Measurements from ENCODE around the gene PLSCR3.

PLSCR3 gene

DNA sequence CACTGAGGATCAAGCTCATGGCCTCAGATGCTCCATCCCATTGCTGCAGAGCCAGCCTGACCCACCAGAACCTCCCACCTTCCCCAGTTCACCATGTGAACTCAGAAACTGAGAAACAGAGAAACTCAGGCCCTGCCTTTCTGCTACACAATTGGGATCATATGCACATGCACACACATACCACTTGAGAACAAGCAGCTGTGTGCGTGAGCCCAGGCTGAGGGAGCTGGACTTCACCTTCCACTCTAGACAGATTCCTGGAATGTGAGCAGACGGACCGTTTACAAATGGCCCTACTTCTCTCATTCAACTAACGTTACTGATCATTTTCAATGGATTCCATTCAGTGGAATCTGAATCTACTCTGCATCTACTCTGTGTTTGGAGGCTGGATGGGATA, 29.4 kb upstream of the PLSCR3 start:
- no peak overlapping the region for H3K9ac ChIP-seq (ENCODE audit: low read length)
- H3K4me3 ChIP-seq (ENCODE audit: low read length): no peak overlapping the region
- H3K4me1 ChIP-seq (ENCODE audit: control insufficient read depth, insufficient read depth, low read length): no peaks in the 10 kb centered on the region
- H3K27me3 ChIP-seq (ENCODE audit: control insufficient read depth, insufficient read depth, low read length): peaks cover 5% of the 10 kb centered on the region
- no peaks in the 10 kb centered on the region for H3K36me3 ChIP-seq (ENCODE audit: control insufficient read depth, insufficient read depth, low read length)
- no peaks in the 10 kb centered on the region for H3K9me3 ChIP-seq (ENCODE audit: control insufficient read depth, low read length)

DNA sequence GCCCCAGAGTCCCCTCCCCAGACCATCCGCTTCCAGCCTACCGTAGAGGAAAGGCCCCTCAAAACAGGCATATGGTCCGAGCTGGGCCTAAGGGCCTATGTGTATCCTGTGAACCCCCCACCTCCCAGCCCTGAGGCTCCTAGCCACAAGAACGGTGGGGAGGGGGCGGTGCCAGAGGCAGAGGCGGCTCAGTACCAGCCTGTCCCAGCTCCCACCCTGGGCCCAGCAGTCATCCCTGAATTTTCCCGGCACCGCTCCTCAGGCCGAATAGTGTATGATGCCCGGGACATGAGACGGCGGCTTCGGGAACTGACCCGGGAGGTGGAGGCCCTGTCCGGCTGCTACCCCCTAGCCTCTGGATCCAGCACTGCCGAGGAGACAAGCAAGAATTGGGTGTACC, 26.9 kb upstream of the PLSCR3 start:
- H3K27me3 ChIP-seq (ENCODE audit: control insufficient read depth, insufficient read depth, low read length): peaks cover 8% of the 10 kb centered on the region
- no peak overlapping the region for H3K9ac ChIP-seq (ENCODE audit: low read length)
- no peak overlapping the region for H3K4me3 ChIP-seq (ENCODE audit: low read length)
- no peaks in the 10 kb centered on the region for H3K36me3 ChIP-seq (ENCODE audit: control insufficient read depth, insufficient read depth, low read length)
- no peaks in the 10 kb centered on the region for H3K4me1 ChIP-seq (ENCODE audit: control insufficient read depth, insufficient read depth, low read length)
- no peaks in the 10 kb centered on the region for H3K9me3 ChIP-seq (ENCODE audit: control insufficient read depth, low read length)

DNA sequence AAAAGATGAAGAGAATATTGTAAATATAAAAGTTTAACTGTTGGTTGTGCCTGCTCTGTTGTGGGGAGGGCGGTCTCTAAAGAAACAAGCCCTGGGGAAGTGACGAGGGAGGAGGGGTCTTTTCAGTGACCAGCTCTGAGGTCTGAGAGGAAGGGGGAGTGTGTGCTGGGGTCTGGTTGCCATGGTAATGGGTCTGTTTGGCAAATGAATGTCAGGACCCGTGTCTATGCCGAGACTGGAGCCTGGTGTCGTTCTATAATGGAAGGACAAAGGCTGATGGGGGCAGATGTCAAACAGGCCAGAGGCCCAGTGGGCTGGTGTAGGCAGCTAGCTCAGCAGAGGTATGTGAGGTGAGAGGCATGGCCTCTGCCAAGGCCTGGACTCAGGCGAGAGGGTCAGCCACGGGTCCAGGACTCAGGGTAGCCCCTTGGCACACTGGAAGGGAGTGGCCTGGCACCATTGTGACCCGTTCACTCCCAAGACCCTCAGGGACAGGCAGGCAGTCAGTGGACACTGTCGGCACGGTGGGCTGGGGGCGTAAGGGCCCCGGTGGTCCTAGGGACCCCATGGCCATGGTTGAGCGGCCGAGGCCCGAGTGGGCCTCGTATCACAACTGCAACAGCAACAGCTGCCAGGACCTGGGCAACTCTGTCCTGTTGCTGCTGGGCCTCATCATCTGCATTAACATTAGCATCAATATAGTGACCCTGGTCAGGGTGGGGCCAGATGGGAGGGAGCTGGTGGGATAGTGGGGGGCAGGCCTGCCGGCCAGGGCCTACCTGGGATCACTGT, 25.7 kb upstream of the PLSCR3 start, which contains the start of gene SPEM1:
TSS of gene SPEM1 (plus strand) at position 506 of the 792 bp plus-strand sequence. CDS start at position 567, 61 bp downstream.
- H3K4me3 ChIP-seq (ENCODE audit: low read length): no peak within 1 kb of the TSS
- no peaks in the 10 kb centered on the region for H3K36me3 ChIP-seq (ENCODE audit: control insufficient read depth, insufficient read depth, low read length)
- no peaks in the 10 kb centered on the region for H3K9me3 ChIP-seq (ENCODE audit: control insufficient read depth, low read length)
- no peaks in the 10 kb centered on the region for H3K4me1 ChIP-seq (ENCODE audit: control insufficient read depth, insufficient read depth, low read length)
- H3K27me3 ChIP-seq (ENCODE audit: control insufficient read depth, insufficient read depth, low read length): peaks cover 8% of the 10 kb centered on the region
- H3K9ac ChIP-seq (ENCODE audit: low read length): no peak within 1 kb of the TSS

DNA sequence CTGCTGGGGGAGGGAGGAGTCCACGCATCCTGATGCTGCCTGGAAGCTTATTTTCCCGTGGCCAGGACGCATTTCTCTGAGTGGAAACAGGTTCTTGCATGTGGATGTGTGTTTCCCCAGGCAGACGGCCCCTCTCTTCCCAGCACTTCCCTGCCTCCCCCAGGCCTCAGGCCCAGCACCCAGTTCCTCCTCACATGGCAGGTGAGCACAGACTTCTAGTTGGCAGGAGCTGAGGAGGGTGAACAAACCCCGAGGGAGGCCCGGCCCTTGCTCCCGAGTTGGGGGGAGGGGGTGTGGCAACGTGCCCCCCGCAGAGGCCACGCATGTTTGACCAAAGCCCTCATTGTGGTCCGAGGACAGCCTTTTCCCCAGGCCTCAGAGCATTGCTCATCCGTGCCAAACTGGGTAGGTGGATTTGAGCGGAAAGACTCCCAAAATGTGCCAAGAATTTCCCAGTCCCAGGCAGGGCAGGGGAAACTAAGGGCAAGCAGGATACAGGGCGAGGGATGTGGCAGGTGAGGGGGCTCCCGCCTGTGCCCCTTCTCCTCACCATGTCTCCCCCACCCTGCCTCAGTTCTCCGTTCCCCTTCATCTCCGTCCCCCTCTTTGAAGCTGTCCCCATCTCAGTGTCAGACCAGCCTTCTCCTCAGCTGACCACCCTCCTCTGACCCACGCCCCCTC, 24.3 kb upstream of the PLSCR3 start:
- no peak overlapping the region for H3K9ac ChIP-seq (ENCODE audit: low read length)
- H3K27me3 ChIP-seq (ENCODE audit: control insufficient read depth, insufficient read depth, low read length): peaks cover 8% of the 10 kb centered on the region
- H3K36me3 ChIP-seq (ENCODE audit: control insufficient read depth, insufficient read depth, low read length): no peaks in the 10 kb centered on the region
- no peak overlapping the region for H3K4me3 ChIP-seq (ENCODE audit: low read length)
- no peaks in the 10 kb centered on the region for H3K4me1 ChIP-seq (ENCODE audit: control insufficient read depth, insufficient read depth, low read length)
- H3K9me3 ChIP-seq (ENCODE audit: control insufficient read depth, low read length): no peaks in the 10 kb centered on the region

DNA sequence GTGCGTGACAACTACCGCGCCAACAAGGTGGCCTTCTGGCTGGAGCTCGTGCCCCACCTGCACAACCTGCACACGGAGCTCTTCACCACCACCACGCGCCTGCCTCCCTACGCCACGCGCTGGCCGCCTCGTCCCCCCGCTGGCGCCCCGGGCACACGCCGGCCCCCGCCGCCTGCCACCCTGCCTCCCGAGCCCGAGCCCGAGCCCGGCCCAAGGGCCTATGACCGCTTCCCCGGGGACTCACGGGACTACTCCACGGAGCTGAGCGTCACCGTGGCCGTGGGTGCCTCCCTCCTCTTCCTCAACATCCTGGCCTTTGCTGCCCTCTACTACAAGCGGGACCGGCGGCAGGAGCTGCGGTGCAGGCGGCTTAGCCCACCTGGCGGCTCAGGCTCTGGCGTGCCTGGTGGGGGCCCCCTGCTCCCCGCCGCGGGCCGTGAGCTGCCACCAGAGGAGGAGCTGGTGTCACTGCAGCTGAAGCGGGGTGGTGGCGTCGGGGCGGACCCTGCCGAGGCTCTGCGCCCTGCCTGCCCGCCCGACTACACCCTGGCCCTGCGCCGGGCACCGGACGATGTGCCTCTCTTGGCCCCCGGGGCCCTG, 22.8 kb upstream of the PLSCR3 start:
- Histone ChIP-seq H3K4me3 (ENCODE audit: low read length) (no peak overlapping the region), H3K4me1 (ENCODE audit: control insufficient read depth, insufficient read depth, low read length) (no peaks in the 10 kb centered on the region), H3K9me3 (ENCODE audit: control insufficient read depth, low read length) (no peaks in the 10 kb centered on the region), H3K9ac (ENCODE audit: low read length) (no peak overlapping the region), H3K36me3 (ENCODE audit: control insufficient read depth, insufficient read depth, low read length) (no peaks in the 10 kb centered on the region), H3K27me3 (ENCODE audit: control insufficient read depth, insufficient read depth, low read length) (peaks cover 8% of the 10 kb centered on the region)

DNA sequence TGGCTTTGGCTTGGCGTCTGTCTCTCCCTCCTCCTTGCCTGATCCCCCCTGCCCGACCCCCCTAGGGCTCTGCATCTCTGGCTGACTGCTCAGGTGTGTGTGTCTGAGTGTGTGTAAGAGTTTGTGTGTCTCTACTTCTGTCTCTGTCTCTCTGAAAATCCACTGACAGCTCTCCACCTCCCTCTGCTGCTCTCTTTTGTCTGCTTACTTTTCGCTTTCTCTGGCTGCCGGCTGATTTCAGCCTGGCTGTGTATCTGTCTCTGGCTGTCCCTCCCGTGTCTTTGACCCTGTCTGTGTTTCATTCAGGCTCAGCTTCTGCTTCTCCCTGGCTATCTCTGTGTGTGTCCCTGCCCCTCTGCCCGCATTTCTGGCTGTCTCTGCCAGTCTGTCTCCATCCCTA, 22.0 kb upstream of the PLSCR3 start:
- Histone ChIP-seq H3K36me3 (ENCODE audit: control insufficient read depth, insufficient read depth, low read length) (no peaks in the 10 kb centered on the region), H3K27me3 (ENCODE audit: control insufficient read depth, insufficient read depth, low read length) (peaks cover 8% of the 10 kb centered on the region), H3K4me3 (ENCODE audit: low read length) (no peak overlapping the region), H3K9me3 (ENCODE audit: control insufficient read depth, low read length) (no peaks in the 10 kb centered on the region), H3K9ac (ENCODE audit: low read length) (no peak overlapping the region), H3K4me1 (ENCODE audit: control insufficient read depth, insufficient read depth, low read length) (no peaks in the 10 kb centered on the region)

DNA sequence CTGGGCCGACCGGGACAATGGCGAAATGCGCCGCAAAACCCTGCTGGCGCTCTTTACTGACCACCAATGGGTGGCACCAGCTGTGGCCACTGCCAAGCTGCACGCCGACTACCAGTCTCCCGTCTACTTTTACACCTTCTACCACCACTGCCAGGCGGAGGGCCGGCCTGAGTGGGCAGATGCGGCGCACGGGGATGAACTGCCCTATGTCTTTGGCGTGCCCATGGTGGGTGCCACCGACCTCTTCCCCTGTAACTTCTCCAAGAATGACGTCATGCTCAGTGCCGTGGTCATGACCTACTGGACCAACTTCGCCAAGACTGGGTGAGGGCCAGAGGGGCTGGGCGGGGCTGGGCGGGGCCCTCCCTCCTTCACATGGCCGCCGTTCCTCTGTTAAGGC, 21.5 kb upstream of the PLSCR3 start:
- H3K4me3 ChIP-seq (ENCODE audit: low read length): no peak overlapping the region
- no peaks in the 10 kb centered on the region for H3K36me3 ChIP-seq (ENCODE audit: control insufficient read depth, insufficient read depth, low read length)
- no peaks in the 10 kb centered on the region for H3K4me1 ChIP-seq (ENCODE audit: control insufficient read depth, insufficient read depth, low read length)
- peaks cover 8% of the 10 kb centered on the region for H3K27me3 ChIP-seq (ENCODE audit: control insufficient read depth, insufficient read depth, low read length)
- H3K9me3 ChIP-seq (ENCODE audit: control insufficient read depth, low read length): no peaks in the 10 kb centered on the region
- H3K9ac ChIP-seq (ENCODE audit: low read length): no peak overlapping the region

DNA sequence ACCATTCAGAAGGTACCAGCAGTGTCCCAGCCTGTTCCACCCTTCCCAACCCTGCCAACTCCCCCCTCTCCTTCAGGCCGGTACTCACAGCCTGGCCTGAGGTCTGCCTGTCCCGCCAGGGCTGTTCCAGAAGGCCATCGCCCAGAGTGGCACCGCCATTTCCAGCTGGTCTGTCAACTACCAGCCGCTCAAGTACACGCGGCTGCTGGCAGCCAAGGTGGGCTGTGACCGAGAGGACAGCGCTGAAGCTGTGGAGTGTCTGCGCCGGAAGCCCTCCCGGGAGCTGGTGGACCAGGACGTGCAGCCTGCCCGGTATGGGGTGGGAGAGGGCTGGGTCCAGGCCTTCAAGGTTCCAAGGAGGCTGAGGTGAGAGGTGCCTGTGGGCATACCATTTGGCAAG, 20.5 kb upstream of the PLSCR3 start:
- H3K4me3 ChIP-seq (ENCODE audit: low read length): no peak overlapping the region
- H3K36me3 ChIP-seq (ENCODE audit: control insufficient read depth, insufficient read depth, low read length): no peaks in the 10 kb centered on the region

DNA sequence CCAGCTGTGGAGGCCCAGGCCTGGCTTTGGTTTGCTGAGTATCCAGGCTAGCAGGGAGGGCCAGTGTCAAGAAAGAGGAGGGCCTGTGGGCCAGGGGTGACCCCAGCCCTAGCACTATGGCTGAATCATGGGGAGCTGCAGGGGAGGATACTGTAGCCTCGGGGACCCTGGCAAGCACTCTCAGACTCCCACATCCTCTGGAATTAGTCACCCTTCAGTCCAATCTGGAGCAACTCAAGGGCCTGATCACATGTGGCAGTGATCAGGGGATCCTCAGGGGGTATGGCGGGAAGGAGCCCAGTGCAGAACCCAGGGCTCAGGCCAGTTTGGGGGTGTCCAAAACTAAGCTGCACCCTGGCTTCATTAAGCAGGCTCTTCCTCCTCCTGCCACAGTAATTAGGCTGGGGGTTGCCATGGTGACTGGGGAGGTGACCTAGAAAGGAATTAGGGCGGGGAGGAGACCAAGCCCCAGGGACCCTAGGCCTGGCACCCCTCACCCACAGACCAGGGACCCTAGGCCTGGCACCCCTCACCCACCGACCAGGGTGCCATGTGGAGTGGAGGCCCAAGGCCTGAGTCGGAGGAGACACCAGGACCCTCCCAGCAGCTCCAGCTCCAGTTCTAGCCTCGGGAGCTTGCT, 19.1 kb upstream of the PLSCR3 start:
- no peak overlapping the region for H3K9ac ChIP-seq (ENCODE audit: low read length)
- H3K4me3 ChIP-seq (ENCODE audit: low read length): no peak overlapping the region
- H3K36me3 ChIP-seq (ENCODE audit: control insufficient read depth, insufficient read depth, low read length): no peaks in the 10 kb centered on the region

More for the DNA sequence above, 20.5 kb upstream of the PLSCR3 start:
- Histone ChIP-seq H3K9ac (ENCODE audit: low read length) (no peak overlapping the region), H3K4me1 (ENCODE audit: control insufficient read depth, insufficient read depth, low read length) (no peaks in the 10 kb centered on the region), H3K27me3 (ENCODE audit: control insufficient read depth, insufficient read depth, low read length) (peaks cover 8% of the 10 kb centered on the region), H3K9me3 (ENCODE audit: control insufficient read depth, low read length) (no peaks in the 10 kb centered on the region)

DNA sequence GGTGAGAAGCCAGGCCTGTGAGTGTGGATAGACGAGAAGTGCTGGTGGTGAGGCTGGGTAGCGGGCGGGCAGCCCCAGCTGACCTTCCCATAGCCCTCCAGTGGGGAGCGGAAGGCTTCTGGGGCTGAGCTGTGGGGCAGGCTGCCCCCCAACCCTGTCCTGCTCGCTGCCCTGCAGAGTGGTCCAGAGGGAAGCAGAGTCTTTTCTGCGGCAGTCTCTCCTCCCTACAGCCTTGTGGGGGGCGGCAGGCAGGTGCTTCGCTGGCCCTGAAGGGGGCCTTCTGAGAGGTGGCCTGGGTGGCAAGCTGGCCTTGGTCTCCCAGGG, 17.1 kb upstream of the PLSCR3 start:
- H3K36me3 ChIP-seq (ENCODE audit: control insufficient read depth, insufficient read depth, low read length): no peaks in the 10 kb centered on the region
- no peak overlapping the region for H3K4me3 ChIP-seq (ENCODE audit: low read length)
- no peak overlapping the region for H3K9ac ChIP-seq (ENCODE audit: low read length)
- no peaks in the 10 kb centered on the region for H3K4me1 ChIP-seq (ENCODE audit: control insufficient read depth, insufficient read depth, low read length)
- H3K27me3 ChIP-seq (ENCODE audit: control insufficient read depth, insufficient read depth, low read length): peaks cover 7% of the 10 kb centered on the region
- H3K9me3 ChIP-seq (ENCODE audit: control insufficient read depth, low read length): no peaks in the 10 kb centered on the region

More for the DNA sequence above, 19.1 kb upstream of the PLSCR3 start:
- Histone ChIP-seq H3K9me3 (ENCODE audit: control insufficient read depth, low read length) (no peaks in the 10 kb centered on the region), H3K27me3 (ENCODE audit: control insufficient read depth, insufficient read depth, low read length) (peaks cover under 1% of the 10 kb centered on the region), H3K4me1 (ENCODE audit: control insufficient read depth, insufficient read depth, low read length) (no peaks in the 10 kb centered on the region)

DNA sequence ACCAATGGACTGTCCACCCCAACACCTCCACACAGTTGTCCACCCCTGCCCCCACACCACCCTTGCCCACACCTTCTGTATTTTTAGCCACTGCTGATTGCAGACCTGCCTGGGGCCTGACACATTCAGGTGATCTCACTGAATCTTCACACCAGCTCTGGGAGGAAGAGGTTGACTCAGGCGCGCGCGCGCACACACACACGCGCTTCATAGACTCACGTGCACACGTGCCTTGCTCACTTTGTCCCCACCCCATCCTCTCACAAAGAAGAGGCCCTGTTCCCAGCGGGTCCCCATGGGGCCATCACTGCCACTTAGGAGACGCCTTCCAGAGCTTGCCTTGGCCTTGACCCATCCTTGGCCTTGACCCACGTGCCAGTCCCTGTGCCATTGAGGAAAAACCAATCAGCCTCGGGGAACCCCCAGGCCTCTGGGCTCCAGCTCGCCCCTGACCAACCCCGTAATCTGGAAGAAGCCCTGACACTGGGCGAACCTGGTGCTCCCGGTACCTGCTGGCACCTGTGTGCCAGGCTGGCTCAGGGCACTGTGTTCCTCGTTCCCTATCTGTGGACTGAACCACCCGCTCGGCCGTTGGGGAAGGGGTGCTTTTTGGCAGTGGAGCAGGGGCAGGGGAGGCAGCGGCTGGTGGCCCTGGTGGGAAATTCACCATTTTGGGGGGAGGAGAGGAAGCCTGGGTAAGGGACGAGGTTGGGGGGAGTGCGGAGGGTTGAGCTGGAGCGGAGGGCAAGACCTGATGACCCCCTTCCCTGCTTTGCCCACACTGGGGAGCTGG, 16.5 kb upstream of the PLSCR3 start:
- H3K9ac ChIP-seq (ENCODE audit: low read length): no peak overlapping the region
- H3K36me3 ChIP-seq (ENCODE audit: control insufficient read depth, insufficient read depth, low read length): no peaks in the 10 kb centered on the region
- peaks cover 12% of the 10 kb centered on the region for H3K27me3 ChIP-seq (ENCODE audit: control insufficient read depth, insufficient read depth, low read length)
- H3K4me3 ChIP-seq (ENCODE audit: low read length): no peak overlapping the region
- H3K4me1 ChIP-seq (ENCODE audit: control insufficient read depth, insufficient read depth, low read length): no peaks in the 10 kb centered on the region
- no peaks in the 10 kb centered on the region for H3K9me3 ChIP-seq (ENCODE audit: control insufficient read depth, low read length)

Measured in mucosa of stomach (tissue), 1 donor.